Measurements from ENCODE around the gene LCE6A. TPM values are rescaled to one million over a fixed set of nuclear protein-coding genes. Genes with fewer than 3 reads are reported as not detected.

The LCE6A gene
- polyA plus RNA-seq, 3 donors = not detected

DNA sequence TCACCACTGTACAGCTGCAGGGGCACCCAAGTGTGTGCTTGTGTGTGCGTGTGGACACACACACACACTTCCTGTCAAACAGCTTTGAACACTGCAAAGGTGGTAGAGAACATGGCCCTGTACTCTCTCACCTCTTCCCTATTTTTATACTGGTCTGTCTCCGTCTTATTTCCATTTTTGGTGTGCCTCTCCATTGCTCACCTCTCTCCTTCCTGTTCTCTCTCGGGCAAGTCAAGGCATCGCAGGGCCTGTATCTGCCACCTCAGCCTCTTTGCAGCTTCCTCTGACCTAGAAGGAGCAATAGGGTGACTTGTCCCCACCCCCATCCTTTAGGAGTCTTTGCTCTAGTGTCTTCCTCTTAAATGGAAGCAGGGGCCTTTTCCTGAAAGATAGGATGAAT is 37.7 kb downstream of the LCE6A start:
- intact Hi-C loops (cut with micrococcal nuclease) = no loop called here
- whole genome bisulfite sequencing (ENCODE audit: insufficient coverage) = 74% methylated on average over 3 of the region's 4 CpGs
- TF ChIP-seq, protein P1, sequence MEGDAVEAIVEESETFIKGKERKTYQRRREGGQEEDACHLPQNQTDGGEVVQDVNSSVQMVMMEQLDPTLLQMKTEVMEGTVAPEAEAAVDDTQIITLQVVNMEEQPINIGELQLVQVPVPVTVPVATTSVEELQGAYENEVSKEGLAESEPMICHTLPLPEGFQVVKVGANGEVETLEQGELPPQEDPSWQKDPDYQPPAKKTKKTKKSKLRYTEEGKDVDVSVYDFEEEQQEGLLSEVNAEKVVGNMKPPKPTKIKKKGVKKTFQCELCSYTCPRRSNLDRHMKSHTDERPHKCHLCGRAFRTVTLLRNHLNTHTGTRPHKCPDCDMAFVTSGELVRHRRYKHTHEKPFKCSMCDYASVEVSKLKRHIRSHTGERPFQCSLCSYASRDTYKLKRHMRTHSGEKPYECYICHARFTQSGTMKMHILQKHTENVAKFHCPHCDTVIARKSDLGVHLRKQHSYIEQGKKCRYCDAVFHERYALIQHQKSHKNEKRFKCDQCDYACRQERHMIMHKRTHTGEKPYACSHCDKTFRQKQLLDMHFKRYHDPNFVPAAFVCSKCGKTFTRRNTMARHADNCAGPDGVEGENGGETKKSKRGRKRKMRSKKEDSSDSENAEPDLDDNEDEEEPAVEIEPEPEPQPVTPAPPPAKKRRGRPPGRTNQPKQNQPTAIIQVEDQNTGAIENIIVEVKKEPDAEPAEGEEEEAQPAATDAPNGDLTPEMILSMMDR (IDR thresholded peaks at IDR 0.05) = no peak
- no peaks in the 10 kb centered on the region for H3K36me3 ChIP-seq (replicated peaks in 1 of 2; ENCODE audit: control insufficient read depth in 1 of 2, insufficient read depth in 2 of 2, low read length in 2 of 2)
- Mint-ChIP-seq H3K36me3 (no peaks in the 10 kb centered on the region), H3K27ac (no peak overlapping the region), H3K9me3 (peaks cover 0 to 3% (median 2%) of the 10 kb centered on the region in 7 donors), H3K4me1 (peaks cover 5% of the 10 kb centered on the region), H3K27me3 (ENCODE audit: low read depth in 3 of 3) (peaks cover 0 to 5% (median 3%) of the 10 kb centered on the region in 3 donors), H3K4me3 (no peak overlapping the region)
- H3K79me2 ChIP-seq (ENCODE audit: insufficient read depth, low read length) = no peaks in the 10 kb centered on the region
- H3K9ac ChIP-seq (ENCODE audit: insufficient read depth, low read length, poor library complexity, severe bottlenecking) = no peak overlapping the region
- H3K27me3 ChIP-seq (ENCODE audit: control insufficient read depth in 2 of 2, insufficient read depth in 2 of 2, low read length in 2 of 2) = no peaks in the 10 kb centered on the region
- H3K9me3 ChIP-seq (replicated peaks in 1 of 2; ENCODE audit: control insufficient read depth in 1 of 2, insufficient read depth in 1 of 2, low read length in 2 of 2) = no peaks in the 10 kb centered on the region
- DNase-seq = no peak
- no peaks in the 10 kb centered on the region for H3K4me1 ChIP-seq (ENCODE audit: control insufficient read depth in 1 of 2, insufficient read depth in 2 of 2, low read length in 2 of 2)
- no peak overlapping the region for H3K4me3 ChIP-seq (replicated peaks in 1 of 3; ENCODE audit: low read depth in 2 of 3, low read length in 3 of 3)
- H3K4me2 ChIP-seq (replicated peaks; ENCODE audit: extremely low read depth, low read length, poor library complexity, severe bottlenecking) = no peak overlapping the region
- no peak overlapping the region for H3K27ac ChIP-seq (ENCODE audit: low read depth in 1 of 2, low read length in 2 of 2)
- no peaks in the 10 kb centered on the region for H4K20me1 ChIP-seq (ENCODE audit: insufficient read depth, low read length)
- H2AFZ ChIP-seq (ENCODE audit: insufficient read depth, low read depth, low read length, poor library complexity, severe bottlenecking) = no peak overlapping the region

DNA sequence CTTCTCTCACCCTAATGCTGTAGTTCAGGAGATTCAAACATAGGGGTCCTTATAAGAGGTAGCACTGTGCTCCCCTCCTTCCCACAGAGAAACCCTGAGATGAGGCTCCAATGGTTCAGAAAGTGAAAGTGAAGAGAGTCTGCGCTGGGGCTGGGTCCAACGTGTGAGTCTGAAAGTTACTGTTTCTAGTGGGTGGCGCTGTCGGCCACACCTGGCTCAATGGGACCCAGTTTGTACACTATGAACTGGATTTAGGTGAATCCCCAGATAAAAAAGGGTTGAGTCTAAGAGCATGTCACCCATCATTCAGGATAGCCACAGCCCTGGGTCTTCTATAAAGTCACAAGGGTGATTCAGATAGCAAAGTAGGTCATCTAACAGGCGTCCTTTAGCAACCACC is 38.3 kb downstream of the LCE6A start:
- 82% methylated on average over 2 of the region's 5 CpGs for WGBS (ENCODE audit: insufficient coverage)
- intact Hi-C loops (cut with micrococcal nuclease) = no loop called here
- H3K9ac ChIP-seq (ENCODE audit: insufficient read depth, low read length, poor library complexity, severe bottlenecking) = no peak overlapping the region
- no peaks in the 10 kb centered on the region for H4K20me1 ChIP-seq (ENCODE audit: insufficient read depth, low read length)
- H3K4me3 ChIP-seq (replicated peaks in 1 of 3; ENCODE audit: low read depth in 2 of 3, low read length in 3 of 3) = no peak overlapping the region
- Mint-ChIP-seq H3K36me3 (no peaks in the 10 kb centered on the region), H3K27me3 (ENCODE audit: low read depth in 3 of 3) (peaks cover 3 to 5% (median 5%) of the 10 kb centered on the region in 3 donors), H3K4me1 (peaks cover 5% of the 10 kb centered on the region), H3K9me3 (peaks cover 0 to 3% (median 2%) of the 10 kb centered on the region in 7 donors), H3K27ac (no peak overlapping the region), H3K4me3 (no peak overlapping the region)
- no peaks in the 10 kb centered on the region for H3K79me2 ChIP-seq (ENCODE audit: insufficient read depth, low read length)
- H3K4me2 ChIP-seq (replicated peaks; ENCODE audit: extremely low read depth, low read length, poor library complexity, severe bottlenecking) = no peak overlapping the region
- no peak for DNase-seq
- TF ChIP-seq, protein P1 (IDR thresholded peaks at IDR 0.05) = no peak
- H3K9me3 ChIP-seq (replicated peaks in 1 of 2; ENCODE audit: control insufficient read depth in 1 of 2, insufficient read depth in 1 of 2, low read length in 2 of 2) = no peaks in the 10 kb centered on the region
- no peak overlapping the region for H2AFZ ChIP-seq (ENCODE audit: insufficient read depth, low read depth, low read length, poor library complexity, severe bottlenecking)
- H3K36me3 ChIP-seq (replicated peaks in 1 of 2; ENCODE audit: control insufficient read depth in 1 of 2, insufficient read depth in 2 of 2, low read length in 2 of 2) = no peaks in the 10 kb centered on the region
- no peak overlapping the region for H3K27ac ChIP-seq (ENCODE audit: low read depth in 1 of 2, low read length in 2 of 2)
- no peaks in the 10 kb centered on the region for H3K4me1 ChIP-seq (ENCODE audit: control insufficient read depth in 1 of 2, insufficient read depth in 2 of 2, low read length in 2 of 2)
- H3K27me3 ChIP-seq (ENCODE audit: control insufficient read depth in 2 of 2, insufficient read depth in 2 of 2, low read length in 2 of 2) = no peaks in the 10 kb centered on the region
